Fibroblast of lung (primary cell): Measurements from ENCODE around the gene NIP7.

Experiments used
- EZH2 ChIP-seq: IDR thresholded peaks from 2 replicates; pipeline ENCODE4 v1.5.1; 2012; ENCODE audit warnings: low read length, control low read depth, mild to moderate bottlenecking; ENCODE audit errors: missing control alignments
- TF ChIP-seq, protein P1 (sequence below), 2 donors: IDR thresholded peaks in 1 of 2; conservative IDR thresholded peaks in 1 of 2; 1 replicate in 1 of 2; 2 replicates in 1 of 2; pipeline ENCODE4 v1.5.1; 2011 to 2012; ENCODE audit warnings: low read length in 2 of 2, control low read depth in 1 of 2, inconsistent platforms in 1 of 2, low read depth in 1 of 2, mild to moderate bottlenecking in 1 of 2

DNA sequence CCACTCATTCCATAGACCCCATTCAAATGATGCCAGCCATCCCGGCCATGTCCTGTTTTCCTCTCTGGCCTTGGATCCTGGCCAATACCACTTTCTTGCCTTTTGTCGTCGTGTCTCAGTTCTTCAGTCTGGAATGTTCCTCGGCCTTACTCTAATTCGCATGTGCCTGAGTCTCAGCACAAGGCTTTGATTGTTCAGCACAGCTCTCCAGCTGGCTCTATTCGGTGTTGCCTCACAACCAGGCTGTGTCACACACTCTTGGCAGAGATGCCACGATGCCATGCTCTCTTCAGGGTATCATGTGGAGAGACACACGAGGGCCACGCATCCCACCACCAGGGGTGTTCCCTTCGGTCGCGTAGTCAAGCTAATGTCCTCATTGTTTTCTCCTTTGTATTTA, 30.3 kb upstream of the NIP7 start:
- TF ChIP-seq, protein P1, sequence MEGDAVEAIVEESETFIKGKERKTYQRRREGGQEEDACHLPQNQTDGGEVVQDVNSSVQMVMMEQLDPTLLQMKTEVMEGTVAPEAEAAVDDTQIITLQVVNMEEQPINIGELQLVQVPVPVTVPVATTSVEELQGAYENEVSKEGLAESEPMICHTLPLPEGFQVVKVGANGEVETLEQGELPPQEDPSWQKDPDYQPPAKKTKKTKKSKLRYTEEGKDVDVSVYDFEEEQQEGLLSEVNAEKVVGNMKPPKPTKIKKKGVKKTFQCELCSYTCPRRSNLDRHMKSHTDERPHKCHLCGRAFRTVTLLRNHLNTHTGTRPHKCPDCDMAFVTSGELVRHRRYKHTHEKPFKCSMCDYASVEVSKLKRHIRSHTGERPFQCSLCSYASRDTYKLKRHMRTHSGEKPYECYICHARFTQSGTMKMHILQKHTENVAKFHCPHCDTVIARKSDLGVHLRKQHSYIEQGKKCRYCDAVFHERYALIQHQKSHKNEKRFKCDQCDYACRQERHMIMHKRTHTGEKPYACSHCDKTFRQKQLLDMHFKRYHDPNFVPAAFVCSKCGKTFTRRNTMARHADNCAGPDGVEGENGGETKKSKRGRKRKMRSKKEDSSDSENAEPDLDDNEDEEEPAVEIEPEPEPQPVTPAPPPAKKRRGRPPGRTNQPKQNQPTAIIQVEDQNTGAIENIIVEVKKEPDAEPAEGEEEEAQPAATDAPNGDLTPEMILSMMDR (conservative IDR thresholded peaks at IDR 0.05 in 1 of 2, IDR thresholded peaks at IDR 0.05 in 1 of 2; ENCODE audit: low read depth in 1 of 2, low read length in 2 of 2), result no peak
- TF ChIP-seq EZH2, result no peak
